Measurements from ENCODE around the gene RGS11. TPM values are rescaled to one million over a fixed set of nuclear protein-coding genes. Genes with fewer than 3 reads are reported as not detected.

Gene RGS11
- total and polyA plus RNA-seq, 4 donors = 1.8 to 5.6 (median 3.2) TPM

GRCh38 chr16:245105-245504 lies 30.6 kb downstream of the RGS11 start:
- DNase-seq (no peak), ATAC-seq (ENCODE audit: insufficient read depth, low FRiP score) (no peak)
- Histone ChIP-seq H3K27me3 (ENCODE audit: control insufficient read depth in 3 of 3, insufficient read depth in 3 of 3, low read length in 2 of 3) (no peaks in the 10 kb centered on the region), H3K9me3 (ENCODE audit: control insufficient read depth in 4 of 4, insufficient read depth in 3 of 4, low read length in 3 of 4) (no peaks in the 10 kb centered on the region), H3K27ac (ENCODE audit: low read depth in 1 of 2, low read length in 1 of 2) (no peak overlapping the region), H3K4me1 (ENCODE audit: control insufficient read depth in 5 of 5, insufficient read depth in 5 of 5, low read length in 5 of 5) (peaks cover 0 to 3% (median 0%) of the 10 kb centered on the region in 5 donors), H3K9ac (ENCODE audit: insufficient read depth in 1 of 2, low read length in 2 of 2) (no peak overlapping the region), H3K4me3 (no peak overlapping the region), H3K36me3 (ENCODE audit: control insufficient read depth in 4 of 4, insufficient read depth in 4 of 4, low read length in 4 of 4) (peaks cover 0 to 5% (median 1%) of the 10 kb centered on the region in 4 donors)
- TF ChIP-seq CTCF (IDR thresholded peaks at IDR 0.05; ENCODE audit: control extremely low read depth, extremely low read depth) = no peak
- WGBS, 2 donors = 82 to 90% methylated on average over 9 of the region's 9 CpGs

GRCh38 chr16:243348-243747 lies 32.4 kb downstream of the RGS11 start:
- Histone ChIP-seq H3K27ac (ENCODE audit: low read depth in 1 of 2, low read length in 1 of 2) (no peak overlapping the region), H3K4me3 (no peak overlapping the region), H3K9me3 (ENCODE audit: control insufficient read depth in 4 of 4, insufficient read depth in 3 of 4, low read length in 3 of 4) (no peaks in the 10 kb centered on the region), H3K36me3 (ENCODE audit: control insufficient read depth in 4 of 4, insufficient read depth in 4 of 4, low read length in 4 of 4) (no peaks in the 10 kb centered on the region), H3K9ac (ENCODE audit: insufficient read depth in 1 of 2, low read length in 2 of 2) (no peak overlapping the region), H3K4me1 (ENCODE audit: control insufficient read depth in 5 of 5, insufficient read depth in 5 of 5, low read length in 5 of 5) (peaks cover 0 to 3% (median 0%) of the 10 kb centered on the region in 5 donors), H3K27me3 (ENCODE audit: control insufficient read depth in 3 of 3, insufficient read depth in 3 of 3, low read length in 2 of 3) (no peaks in the 10 kb centered on the region)
- DNase-seq (no peak), ATAC-seq (ENCODE audit: insufficient read depth, low FRiP score) (no peak)
- 88 to 92% methylated on average over 4 of the region's 4 CpGs for WGBS, 2 donors
- TF ChIP-seq CTCF (IDR thresholded peaks at IDR 0.05; ENCODE audit: control extremely low read depth, extremely low read depth) = no peak

- DNase-seq (no peak), ATAC-seq (ENCODE audit: insufficient read depth, low FRiP score) (no peak)
- no peak overlapping the region for H3K27ac ChIP-seq (ENCODE audit: low read depth in 1 of 2, low read length in 1 of 2)
These were observed 33.5 kb downstream of the RGS11 start for GRCh38 chr16:242281-242680.

More at GRCh38 chr16:242281-242680, 33.5 kb downstream of the RGS11 start:
- Histone ChIP-seq H3K4me3 (no peak overlapping the region), H3K27me3 (ENCODE audit: control insufficient read depth in 3 of 3, insufficient read depth in 3 of 3, low read length in 2 of 3) (no peaks in the 10 kb centered on the region), H3K36me3 (ENCODE audit: control insufficient read depth in 4 of 4, insufficient read depth in 4 of 4, low read length in 4 of 4) (peaks cover 0 to 2% (median 0%) of the 10 kb centered on the region in 4 donors), H3K9me3 (ENCODE audit: control insufficient read depth in 4 of 4, insufficient read depth in 3 of 4, low read length in 3 of 4) (no peaks in the 10 kb centered on the region), H3K9ac (ENCODE audit: insufficient read depth in 1 of 2, low read length in 2 of 2) (no peak overlapping the region), H3K4me1 (ENCODE audit: control insufficient read depth in 5 of 5, insufficient read depth in 5 of 5, low read length in 5 of 5) (peaks cover 0 to 3% (median 0%) of the 10 kb centered on the region in 5 donors)
- no peak for TF ChIP-seq CTCF (IDR thresholded peaks at IDR 0.05; ENCODE audit: control extremely low read depth, extremely low read depth)
- 88 to 89% methylated on average over 10 of the region's 10 CpGs for WGBS, 2 donors

All from lung (tissue), 12 donors.